GM21528 (cell line): ENCODE measurements around the gene DDX25.

Source experiments
- ATAC-seq: cut with Tn5 transposase; IDR thresholded peaks from one replicate; pipeline ENCODE4 v1.9.1; 2021; ENCODE audit warnings: mild to moderate bottlenecking, moderate library complexity; ENCODE audit not compliant: unreplicated experiment, low FRiP score

DDX25 gene

DNA sequence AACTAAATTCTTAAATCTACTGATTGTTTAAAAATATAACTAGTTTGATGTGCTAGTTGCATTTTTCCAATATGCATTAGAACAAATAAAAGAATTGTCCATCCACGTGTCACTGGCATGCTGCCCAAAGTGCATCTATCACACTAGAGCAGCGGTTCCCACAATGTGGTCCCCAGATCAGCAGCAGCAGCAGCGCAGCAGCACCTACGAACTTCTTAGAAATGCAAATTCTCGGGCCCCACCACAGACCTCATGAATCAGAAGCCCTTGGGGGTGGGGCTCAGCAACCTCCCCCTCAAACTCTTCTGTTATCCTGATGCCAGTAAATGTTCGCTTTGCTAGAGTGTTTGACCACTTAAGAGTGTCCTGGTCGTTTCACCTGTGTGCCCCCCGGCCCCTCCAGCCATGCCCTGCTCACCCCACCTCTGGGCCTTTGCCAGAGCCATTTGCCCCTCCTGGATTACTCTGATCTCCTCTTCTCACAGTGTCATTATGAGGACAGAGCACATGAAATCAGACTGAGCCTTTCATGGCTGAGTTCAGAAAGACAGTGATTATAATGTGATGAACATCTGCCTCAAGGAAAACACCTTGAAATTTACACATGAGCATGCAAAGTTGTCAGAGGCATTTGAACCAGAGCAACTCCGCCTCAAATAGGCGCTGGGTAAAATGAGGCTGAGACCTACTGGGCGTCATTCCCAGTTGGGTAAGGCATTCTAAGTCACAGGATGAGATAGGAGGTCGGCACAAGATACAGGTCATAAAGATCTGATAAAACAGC lies 28.9 kb downstream of the DDX25 start:
- ATAC-seq: no peak

- no peak for ATAC-seq
Observed at GRCh38 chr11:125934473-125934872, 30.2 kb downstream of the DDX25 start.

- ATAC-seq: no peak
Observed at GRCh38 chr11:125935056-125935455, 30.7 kb downstream of the DDX25 start.

GRCh38 chr11:125935618-125936199 lies 31.4 kb downstream of the DDX25 start:
- no peak for ATAC-seq

DNA sequence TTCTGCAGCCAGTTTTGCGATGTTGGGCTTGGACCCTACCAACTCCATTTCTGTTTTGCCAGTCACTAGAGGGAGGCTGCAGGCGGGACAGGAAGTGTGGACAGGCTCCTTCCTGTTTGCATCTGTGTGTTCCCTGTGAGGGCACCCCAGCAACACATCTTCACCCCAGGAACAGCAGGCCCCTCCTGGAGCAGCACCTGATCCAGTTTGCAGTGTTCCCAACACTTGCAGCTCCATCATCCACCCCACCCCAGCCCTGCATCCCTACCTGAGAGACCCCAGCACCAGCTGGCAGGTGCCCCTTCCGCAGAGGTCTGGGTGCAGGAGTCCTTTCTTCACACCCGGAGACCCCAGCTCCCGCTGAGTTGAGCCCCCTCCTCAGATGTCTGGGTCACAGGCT lies 34.1 kb downstream of the DDX25 start:
- ATAC-seq: no peak

GRCh38 chr11:125939081-125939521 lies 34.8 kb downstream of the DDX25 start:
- no peak for ATAC-seq

DNA sequence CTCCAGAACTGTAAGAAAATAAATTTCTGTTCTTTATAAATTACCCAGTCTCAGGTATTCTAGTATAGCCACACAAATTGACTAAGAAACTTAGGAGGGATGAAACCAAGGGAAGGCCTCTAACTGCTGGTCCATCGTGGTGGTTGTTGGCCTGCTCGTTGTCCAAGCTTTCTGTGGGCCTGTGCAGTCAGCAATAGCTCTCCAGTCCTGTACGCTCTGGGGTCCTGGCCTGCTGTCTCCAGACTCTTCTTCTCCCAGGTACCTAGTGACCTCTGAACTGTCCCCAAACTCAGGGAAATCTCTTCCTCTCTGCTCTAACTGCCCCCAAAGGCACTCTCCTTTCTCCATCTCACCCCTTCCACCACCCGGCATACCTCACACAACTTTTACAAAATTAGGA lies 35.8 kb downstream of the DDX25 start:
- no peak for ATAC-seq

- no peak for ATAC-seq
Observed at GRCh38 chr11:125941267-125941618, 36.9 kb downstream of the DDX25 start.

DNA sequence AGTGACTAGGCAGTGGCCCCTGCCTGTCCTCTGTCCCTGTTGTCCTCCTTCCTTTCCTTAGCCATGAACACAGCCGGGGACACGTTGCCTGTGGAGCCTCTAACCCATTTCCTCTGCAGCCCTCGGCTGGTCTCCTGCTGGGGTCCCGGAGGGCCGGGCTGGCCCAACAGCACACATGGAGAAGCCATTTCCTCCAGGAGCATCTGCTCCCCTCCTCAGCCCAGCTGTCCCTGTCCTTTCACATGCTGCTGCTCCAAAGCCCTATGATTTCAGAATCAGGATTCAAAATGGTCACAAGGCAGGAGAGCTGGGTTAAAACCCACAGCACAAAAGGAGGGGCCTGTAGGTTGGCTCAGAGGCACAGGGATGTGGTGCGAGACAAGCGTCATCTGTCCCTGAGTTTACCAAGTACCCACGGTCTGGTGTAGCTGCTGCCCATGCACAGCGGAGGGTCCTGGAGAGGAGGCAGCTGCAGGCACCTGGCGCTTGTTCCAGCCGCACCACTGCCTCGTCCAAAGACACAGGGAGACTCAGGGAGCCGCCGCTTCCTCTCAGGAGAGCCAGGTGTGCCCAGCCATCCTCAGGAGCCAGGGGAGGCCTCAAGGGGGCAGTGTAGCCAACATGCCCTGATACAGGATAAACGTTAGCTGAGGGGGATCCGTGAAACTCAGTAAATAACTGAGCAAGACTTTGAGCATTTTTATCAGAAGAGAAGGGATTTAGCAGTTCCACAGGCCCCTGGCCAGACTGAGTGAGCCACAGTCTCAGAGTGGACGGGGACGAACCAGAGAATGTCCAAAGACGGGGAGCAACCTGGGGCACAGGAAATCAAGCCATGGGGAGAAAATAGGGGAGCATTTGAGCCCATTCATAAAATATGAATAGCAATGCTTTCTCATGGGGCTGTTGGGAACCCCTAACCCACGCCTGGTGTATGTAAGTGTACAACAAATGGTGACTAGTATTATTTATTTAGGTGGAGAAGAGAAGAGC lies 37.6 kb downstream of the DDX25 start:
- ATAC-seq: no peak

GRCh38 chr11:125942771-125943428 lies 38.6 kb downstream of the DDX25 start:
- no peak for ATAC-seq

GRCh38 chr11:125943661-125944349 lies 39.5 kb downstream of the DDX25 start:
- no peak for ATAC-seq

DNA sequence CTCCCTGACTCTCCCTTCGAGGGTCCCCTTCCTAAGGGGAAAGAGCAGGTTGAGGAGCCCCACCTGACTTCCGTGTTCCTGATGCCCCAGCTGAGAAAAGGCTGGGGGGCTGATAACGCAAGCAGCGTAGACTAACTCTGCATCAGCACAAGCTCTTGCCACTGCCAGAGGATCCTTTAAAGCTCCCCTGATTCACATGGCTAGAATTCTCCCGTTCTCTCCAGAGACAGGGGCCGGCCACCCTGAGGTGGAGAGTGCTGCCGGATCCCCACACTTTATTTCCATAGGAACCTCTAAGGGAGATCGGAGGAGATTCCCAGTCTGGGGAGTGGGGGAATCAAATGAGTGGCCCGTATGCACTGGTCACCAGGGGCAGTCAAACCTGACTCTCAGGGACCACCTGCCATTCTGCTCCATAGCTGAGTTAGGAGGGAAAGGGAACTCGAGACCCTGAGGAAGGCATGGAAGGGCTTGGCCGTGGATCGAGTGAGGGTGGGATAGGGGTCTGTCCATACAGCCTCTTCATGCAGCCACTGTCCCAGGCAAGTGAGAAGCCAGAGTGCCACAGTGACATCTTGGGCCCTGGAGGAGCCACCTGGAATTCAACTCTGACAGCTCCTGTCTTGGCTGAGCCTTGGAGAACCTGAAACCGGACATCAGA lies 40.2 kb downstream of the DDX25 start:
- ATAC-seq: no peak

- ATAC-seq: no peak
Observed at GRCh38 chr11:125945011-125945796, 40.9 kb downstream of the DDX25 start.

DNA sequence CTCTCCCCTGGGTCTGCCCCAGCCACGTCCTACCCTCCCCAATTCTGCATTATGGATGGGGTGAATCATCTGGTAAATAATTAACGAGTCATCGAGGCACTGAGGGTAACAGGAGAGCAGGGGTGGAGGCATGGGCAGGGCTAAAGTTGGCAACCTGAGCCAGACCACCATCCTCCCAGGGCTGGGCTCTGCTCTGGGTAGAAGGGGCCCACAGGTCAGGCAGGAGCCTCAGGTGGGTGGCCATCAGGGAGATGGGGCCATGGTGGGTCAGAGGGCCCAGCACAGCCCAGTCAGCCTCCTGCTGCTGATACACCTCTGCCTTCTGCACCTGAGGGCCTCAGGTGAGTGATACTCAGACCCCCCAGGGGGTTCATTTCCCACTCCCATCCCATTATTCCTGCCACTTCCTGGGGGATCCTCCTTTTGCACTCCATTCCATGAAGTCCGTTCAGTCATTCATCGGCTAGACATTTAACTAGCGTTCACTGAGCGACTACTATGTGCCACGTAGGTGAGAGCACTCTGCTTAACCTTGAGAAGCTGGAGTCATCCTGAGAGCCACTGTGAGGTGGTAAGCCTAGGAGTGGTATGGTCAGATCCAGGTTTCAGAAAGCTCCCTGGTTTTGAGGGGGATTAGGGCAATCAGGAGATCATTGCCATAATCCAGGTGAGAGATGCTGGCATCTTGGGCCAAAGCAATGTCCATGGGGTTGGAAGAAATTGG lies 41.7 kb downstream of the DDX25 start, which contains the start of gene VSIG10L2:
VSIG10L2 (plus strand) TSS at position 248 of the 724 bp plus-strand sequence; CDS start at position 260, 12 bp downstream.
- ATAC-seq: no peak

DNA sequence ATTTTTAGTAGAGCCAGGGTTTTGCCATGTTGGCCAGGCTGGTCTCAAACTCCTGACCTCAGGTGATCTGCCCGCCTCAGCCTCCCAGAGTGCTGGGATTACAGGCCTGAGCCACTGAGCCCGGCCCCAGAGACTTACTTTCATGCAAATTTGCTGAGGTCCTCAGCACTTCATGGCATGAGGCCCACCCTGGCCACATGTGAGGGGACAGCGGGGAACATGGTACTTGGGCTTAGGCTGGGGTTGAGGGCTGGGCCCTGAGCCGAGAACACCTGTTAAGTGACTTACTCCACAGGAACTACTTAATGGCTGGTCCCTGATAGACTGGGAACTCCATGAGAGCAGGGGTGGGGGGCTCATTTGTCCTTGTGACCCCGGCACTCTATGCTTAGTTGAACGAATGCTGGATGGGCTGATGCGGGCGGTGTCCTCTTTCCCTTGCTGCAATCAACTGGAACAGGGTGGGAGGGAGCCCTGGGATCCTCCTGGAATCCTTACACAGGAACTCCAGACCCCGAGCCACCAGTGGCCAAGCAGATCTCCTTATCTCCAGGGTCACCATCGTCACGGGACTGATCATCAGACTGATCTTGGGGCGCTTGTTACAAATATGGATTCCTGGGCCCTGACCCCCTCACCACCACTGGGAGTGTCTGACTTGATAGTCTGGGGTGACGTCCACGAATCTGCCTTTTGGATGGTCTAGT lies 42.6 kb downstream of the DDX25 start:
- no peak for ATAC-seq

DNA sequence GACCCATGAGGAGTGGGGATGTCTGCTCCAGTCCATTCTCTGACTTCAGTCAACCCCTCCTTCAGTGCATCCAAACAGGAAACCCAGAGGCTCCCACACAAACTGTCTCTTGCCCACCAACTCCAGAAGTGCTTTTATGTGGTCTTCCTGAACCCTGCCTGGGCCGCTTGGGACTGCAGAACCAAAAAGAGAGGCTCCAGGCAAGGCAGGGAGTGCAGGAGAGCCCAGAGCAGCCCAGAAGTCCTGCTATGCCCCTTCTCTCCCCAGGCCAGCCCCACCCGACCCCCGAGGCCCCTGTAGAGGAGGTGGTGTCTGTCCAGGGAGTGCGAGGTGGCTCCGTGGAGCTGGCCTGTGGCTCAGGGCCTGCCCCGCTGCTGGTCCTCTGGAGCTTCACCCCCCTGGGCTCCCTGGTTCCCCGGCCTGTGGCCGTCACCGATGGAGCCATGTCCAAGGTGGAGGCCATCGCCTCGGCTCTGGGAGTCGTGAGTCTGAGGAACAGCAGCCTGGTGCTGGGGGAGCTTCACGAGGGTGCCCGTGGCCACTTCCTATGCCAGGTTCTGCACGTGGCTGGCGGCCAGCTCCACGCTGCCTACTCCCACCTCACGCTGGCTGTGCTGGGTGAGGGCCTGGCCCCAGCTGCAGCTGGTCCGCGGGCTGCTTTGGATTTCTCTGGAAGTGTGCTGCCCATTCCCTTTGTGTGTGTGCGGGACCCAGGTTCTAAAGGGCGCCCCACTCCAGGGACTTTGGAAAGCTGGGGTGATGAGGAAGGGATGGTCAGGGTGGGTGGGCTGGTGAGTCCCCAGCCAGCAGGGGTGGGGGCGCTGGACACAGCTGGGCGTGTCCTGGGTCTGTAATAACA lies 43.3 kb downstream of the DDX25 start:
- no peak for ATAC-seq
